ENCODE data around the gene GPR161. TPM values are rescaled to one million over a fixed set of nuclear protein-coding genes. Genes with fewer than 3 reads are reported as not detected.

Gene GPR161
- total RNA-seq, 1 donor from 2014 or later, result 21.9 TPM

GRCh38 chr1:168084396-168085231 lies 52.1 kb downstream of the GPR161 start:
- Histone ChIP-seq H3K4me3 (ENCODE audit: insufficient read depth, low read depth, low read length) (no peak overlapping the region), H4K20me1 (ENCODE audit: insufficient read depth, low read length) (peaks cover 14% of the 10 kb centered on the region), H3K27ac (ENCODE audit: low read depth, low read length) (no peak overlapping the region), H3K36me3 (ENCODE audit: insufficient read depth, low read length) (no peaks in the 10 kb centered on the region), H3K9ac (ENCODE audit: low read length) (no peak overlapping the region), H3K79me2 (ENCODE audit: insufficient read depth, low read length) (no peaks in the 10 kb centered on the region), H2AFZ (ENCODE audit: low read depth, low read length) (peak overlapping the region; percentile 5), H3K9me3 (ENCODE audit: insufficient read depth, low read depth, low read length) (no peaks in the 10 kb centered on the region), H3K27me3 (ENCODE audit: insufficient read depth, low read length) (no peaks in the 10 kb centered on the region), H3K4me1 (ENCODE audit: insufficient read depth, low read length) (peaks cover 21% of the 10 kb centered on the region), H3K4me2 (ENCODE audit: low read length) (no peak overlapping the region)
- Mint-ChIP-seq H3K27me3 (ENCODE audit: low read depth, unreplicated experiment) (no peaks in the 10 kb centered on the region), H3K4me3 (ENCODE audit: unreplicated experiment) (no peak overlapping the region), H3K4me1 (ENCODE audit: low read depth, unreplicated experiment) (peaks cover 36% of the 10 kb centered on the region), H3K36me3 (ENCODE audit: low read depth, unreplicated experiment) (peaks cover 28% of the 10 kb centered on the region), H3K9me3 (ENCODE audit: unreplicated experiment) (no peaks in the 10 kb centered on the region), H3K27ac (ENCODE audit: unreplicated experiment) (no peak overlapping the region)
- peak; percentile 81 for TF ChIP-seq CTCF (IDR thresholded peaks at IDR 0.05; ENCODE audit: insufficient read depth, low read depth, low read length)
- no peak for TF ChIP-seq EZH2 (IDR thresholded peaks at IDR 0.05; ENCODE audit: insufficient read depth, low read length)
- no peak for FAIRE-seq
- no peak for DNase-seq (ENCODE audit: low read depth)

DNA sequence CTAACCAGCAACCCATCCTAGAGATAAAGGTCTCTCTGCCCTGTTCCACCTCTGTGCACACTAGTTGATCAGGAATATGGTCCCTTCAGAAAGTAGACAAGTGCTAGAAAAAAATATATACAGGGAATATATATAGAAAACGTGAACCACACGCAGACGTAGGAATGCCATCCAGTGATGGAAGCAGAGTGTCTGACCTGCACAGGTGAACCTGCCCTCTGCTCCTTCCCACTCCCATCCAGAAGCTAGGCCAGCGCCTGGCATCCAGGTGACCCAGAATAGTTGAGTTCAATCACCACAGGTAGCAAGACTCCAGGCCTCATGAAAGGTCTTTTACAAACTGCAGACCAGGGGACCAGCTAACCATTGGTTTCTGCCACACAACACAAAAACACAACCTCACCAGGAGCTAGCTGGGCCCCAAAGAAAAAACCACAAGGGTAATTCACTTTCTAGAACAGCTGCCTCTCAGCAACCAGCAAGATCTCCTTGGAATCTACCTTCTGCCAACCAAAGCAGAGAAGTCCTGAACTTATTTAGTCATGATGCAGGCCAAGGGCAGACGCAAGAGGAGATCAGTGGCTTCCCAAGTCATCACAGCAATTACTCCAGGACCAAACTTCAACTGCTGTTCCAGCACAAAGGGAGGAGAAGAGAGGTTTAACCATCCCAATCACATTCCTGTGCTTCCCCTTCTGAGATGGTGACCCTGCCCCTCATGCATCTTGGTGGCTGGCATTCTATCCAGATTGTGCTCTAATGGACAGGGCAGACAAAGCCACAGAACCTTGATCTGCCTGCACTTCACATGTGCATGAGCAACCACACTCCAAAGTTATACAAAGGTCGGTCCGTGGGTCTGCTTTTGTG lies 53.0 kb downstream of the GPR161 start:
- Histone ChIP-seq H3K27ac (ENCODE audit: low read depth, low read length) (no peak overlapping the region), H2AFZ (ENCODE audit: low read depth, low read length) (no peak overlapping the region), H3K27me3 (ENCODE audit: insufficient read depth, low read length) (no peaks in the 10 kb centered on the region), H3K9ac (ENCODE audit: low read length) (no peak overlapping the region), H3K4me3 (ENCODE audit: insufficient read depth, low read depth, low read length) (no peak overlapping the region), H3K36me3 (ENCODE audit: insufficient read depth, low read length) (no peaks in the 10 kb centered on the region), H3K9me3 (ENCODE audit: insufficient read depth, low read depth, low read length) (no peaks in the 10 kb centered on the region), H3K4me2 (ENCODE audit: low read length) (no peak overlapping the region), H4K20me1 (ENCODE audit: insufficient read depth, low read length) (peaks cover 15% of the 10 kb centered on the region), H3K4me1 (ENCODE audit: insufficient read depth, low read length) (peaks cover 26% of the 10 kb centered on the region), H3K79me2 (ENCODE audit: insufficient read depth, low read length) (no peaks in the 10 kb centered on the region)
- TF ChIP-seq EZH2 (IDR thresholded peaks at IDR 0.05; ENCODE audit: insufficient read depth, low read length) (no peak), CTCF (IDR thresholded peaks at IDR 0.05; ENCODE audit: insufficient read depth, low read depth, low read length) (no peak)
- no peaks in the 10 kb centered on the region for H3K27me3 Mint-ChIP-seq (ENCODE audit: low read depth, unreplicated experiment)
- DNase-seq (ENCODE audit: low read depth), result no peak
- peaks cover 37% of the 10 kb centered on the region for H3K4me1 Mint-ChIP-seq (ENCODE audit: low read depth, unreplicated experiment)
- no peak for FAIRE-seq
- H3K36me3 Mint-ChIP-seq (ENCODE audit: low read depth, unreplicated experiment), result peaks cover 25% of the 10 kb centered on the region
- H3K4me3 Mint-ChIP-seq (ENCODE audit: unreplicated experiment), result no peak overlapping the region
- no peak overlapping the region for H3K27ac Mint-ChIP-seq (ENCODE audit: unreplicated experiment)
- no peaks in the 10 kb centered on the region for H3K9me3 Mint-ChIP-seq (ENCODE audit: unreplicated experiment)

Measured in astrocyte (in vitro differentiated cells and primary cell).